HG03060 (cell line): ENCODE measurements around the gene KDELR3.

Source experiments
- ATAC-seq: cut with Tn5 transposase; IDR thresholded peaks from one replicate; pipeline ENCODE4 v1.9.1; 2021; ENCODE audit warnings: low read depth, moderate number of reproducible peaks; ENCODE audit not compliant: unreplicated experiment

KDELR3 gene

DNA sequence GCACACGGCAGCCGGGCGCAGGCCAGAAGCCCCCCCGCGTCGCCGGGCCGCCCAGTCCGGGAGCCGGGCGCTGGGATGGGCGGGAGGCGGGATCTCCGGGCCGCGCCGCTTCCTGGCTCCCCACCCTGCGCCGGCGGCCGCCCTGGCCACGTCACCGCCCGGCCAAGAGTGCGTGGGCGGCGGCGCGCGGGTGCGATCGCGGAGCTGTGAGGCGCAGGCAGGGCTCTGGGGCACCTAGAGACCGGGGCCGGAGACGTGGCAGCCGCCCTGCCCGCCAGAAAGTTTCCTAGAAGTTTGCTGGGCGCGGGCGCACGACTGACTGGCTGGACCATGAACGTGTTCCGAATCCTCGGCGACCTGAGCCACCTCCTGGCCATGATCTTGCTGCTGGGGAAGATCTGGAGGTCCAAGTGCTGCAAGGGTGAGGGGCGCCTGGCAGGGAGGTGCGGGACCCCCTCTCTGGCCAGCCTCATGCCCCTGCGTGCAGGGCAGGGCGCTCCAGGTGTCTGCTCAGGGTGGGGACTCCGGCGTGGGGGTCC lies at the start of gene KDELR3:
Gene KDELR3, plus strand, starts transcription at position 193 of the 539 bp plus-strand sequence. Its CDS starts 138 bp downstream, at position 331.
- no peak for ATAC-seq

DNA sequence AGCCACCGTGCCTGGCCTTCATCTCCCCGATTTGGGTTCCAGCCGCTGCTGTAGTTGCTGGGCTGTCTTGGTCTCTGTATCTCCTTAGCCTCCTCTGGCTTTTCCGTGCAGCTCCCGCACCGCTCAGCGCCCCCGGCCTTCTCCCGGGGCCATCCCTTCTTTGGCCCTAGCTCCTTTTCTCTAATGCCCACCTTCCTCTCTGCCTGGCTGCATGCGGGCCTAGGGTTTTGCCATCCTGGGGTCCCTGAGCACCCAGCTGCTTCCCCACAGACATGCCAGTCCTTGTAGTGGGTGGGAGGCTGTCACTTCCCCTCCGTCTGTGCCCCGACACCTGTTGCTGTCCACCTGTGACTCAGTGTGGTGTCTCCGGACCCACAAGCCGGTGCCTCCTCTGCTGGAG lies 49.3 kb upstream of the KDELR3 start:
- no peak for ATAC-seq

DNA sequence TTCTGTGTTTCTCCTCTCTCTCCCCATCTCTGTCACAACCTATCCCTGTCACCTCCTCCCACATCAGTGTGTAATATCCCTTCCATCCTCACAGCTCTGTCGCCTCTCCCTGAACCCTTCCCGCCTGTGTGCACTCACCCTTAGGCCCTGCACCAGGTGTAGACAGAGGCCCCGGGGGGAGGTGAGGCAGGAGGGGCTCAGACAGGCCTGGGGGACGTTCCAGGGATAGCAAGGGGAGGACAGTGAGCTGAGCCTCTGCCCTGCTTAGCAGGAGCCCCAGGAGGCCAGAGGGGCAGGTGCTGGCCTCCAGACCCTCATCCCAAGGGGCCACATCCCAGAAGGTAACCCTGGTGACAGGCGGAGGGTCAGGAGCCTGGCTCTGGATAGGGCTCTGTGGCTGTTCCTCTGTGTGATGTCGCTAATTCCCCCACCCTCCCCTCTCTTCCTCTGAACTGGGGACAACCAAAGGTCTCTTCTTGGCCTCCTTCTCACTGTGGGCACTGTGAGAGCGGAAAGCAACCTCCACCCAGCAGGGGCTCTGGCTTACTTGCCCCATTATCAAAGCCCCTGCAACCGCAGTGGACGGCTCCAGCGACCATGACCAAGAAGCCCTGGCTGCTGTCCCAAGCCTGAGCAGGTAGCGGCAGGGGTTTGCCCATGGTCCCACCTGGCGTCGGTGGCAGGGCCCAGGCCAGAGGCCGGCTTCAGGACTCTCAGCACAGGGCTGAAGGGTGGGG lies 48.6 kb upstream of the KDELR3 start:
- no peak for ATAC-seq

DNA sequence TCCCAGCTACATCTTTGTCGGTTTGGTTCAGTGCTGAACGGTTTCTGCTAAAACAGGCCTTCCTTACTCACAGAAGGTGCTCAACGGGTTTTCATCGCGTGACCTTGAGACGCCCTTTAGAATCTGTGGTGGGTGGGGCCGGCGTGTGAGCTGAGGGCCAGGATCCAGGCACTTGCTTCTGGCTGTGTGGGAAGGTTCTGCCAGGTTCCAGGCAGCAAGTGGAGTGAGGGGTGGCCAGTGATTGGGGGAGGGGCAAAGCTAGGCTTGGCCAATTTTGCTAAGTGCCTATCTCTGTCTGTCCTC lies 48.1 kb upstream of the KDELR3 start:
- ATAC-seq, result no peak

DNA sequence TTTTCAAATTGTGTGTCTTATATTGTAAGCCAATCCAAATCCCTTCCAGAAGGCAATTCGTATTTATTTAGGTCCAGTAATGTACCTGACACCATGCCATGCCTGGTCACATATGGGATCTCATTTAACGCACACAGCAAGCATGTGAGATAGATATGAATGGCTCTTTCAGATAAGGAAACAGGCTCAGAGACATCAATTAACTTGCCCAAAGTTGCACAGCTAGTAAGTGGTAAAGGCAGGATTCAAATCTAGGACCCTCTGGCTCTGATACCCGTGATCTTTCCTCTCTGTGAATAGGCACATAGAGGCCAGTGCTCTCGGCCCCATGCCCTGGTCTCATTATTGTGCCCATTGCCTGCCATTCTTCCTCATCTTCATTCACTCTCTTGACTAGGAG lies 47.2 kb upstream of the KDELR3 start:
- no peak for ATAC-seq

DNA sequence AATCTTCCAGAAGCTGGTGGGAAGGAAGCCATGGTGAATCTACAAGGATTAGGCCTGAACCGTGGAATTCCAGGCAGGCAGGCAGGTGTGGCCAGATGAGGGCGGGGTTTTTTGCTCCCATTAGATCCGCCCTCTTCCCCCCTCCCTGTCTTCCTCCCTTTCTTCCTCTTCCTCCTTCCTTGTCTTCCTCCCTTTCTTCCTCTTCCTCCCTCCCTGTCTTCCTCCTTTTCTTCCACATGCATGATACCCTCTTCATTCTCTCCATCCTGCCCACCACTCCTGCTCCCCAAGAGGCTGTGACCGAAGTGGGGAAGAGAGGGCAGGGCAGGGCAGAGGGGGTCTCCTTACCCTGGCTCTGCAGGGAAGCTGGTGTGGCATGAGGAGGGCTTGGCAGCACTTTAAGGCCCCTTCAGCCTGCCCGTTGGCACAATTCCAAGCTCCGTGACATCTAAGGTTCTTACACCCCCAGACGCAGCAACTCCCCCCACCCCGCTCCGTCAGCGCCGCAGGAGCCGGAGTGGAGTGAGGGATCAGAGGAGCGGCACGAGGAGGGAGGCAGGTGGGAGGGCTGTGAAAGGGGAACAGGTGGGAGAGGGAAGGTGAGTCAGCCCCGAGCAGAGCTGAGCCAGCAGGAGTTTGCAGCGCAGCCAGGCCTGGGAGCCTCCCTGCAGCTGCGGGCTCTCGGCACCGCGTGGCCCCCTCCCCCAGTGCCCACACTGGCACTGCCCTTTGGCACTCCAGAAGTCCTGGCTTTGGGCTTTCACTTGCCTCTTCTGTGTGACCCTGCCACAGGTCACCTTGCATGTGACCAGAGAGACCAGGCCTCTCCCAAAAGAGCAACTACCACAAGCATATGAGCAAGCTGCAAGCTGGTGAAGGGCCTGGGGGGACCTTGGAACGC lies 45.0 kb upstream of the KDELR3 start:
- no peak for ATAC-seq

DNA sequence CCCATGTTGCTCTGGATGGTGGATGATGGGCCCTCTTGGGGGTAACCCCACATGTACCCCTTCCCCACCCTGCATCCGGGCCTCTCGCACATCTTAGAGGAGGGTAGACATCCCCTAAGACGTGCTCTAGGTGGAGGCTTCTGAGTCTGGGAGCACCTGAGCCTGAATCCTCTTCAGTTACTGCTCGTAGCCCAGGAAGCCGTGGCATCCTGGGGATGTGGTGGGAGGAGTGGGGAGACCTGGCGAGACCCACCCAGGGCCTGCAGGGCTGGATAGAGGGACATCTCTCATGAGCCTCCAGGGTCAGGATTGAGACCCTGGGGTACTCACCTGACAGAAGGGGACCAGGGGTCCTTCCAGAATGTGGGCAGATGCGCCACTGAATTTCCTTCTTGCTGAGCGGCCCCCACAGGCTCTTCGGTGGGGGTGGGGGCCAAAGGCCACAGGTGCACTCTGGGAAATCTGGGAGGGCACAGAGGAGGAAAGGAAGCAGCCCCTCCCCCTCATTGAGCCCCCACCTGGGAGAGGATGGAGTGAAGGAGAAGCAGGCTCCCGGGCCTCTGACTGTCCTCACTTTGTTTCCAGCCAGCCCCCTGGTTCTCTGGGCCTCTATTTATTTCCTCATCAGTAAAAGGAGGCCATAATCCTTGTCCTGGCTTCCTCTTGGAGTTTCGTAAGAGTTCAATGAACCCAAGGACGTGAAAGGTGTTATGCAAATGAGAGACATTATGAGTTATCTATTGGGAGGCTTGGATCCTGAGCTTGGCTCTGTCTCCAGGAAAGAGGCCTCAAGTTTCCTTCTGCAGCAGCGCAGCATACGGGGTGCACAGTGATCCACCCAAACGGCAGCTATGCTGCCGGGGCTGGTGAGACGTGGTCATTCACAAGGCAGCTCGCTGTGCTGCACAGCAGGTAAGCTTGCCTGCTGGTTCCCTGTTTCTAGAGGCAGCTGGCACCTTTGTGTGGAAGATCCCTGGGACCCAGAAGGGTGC lies 44.1 kb upstream of the KDELR3 start:
- ATAC-seq, result no peak

DNA sequence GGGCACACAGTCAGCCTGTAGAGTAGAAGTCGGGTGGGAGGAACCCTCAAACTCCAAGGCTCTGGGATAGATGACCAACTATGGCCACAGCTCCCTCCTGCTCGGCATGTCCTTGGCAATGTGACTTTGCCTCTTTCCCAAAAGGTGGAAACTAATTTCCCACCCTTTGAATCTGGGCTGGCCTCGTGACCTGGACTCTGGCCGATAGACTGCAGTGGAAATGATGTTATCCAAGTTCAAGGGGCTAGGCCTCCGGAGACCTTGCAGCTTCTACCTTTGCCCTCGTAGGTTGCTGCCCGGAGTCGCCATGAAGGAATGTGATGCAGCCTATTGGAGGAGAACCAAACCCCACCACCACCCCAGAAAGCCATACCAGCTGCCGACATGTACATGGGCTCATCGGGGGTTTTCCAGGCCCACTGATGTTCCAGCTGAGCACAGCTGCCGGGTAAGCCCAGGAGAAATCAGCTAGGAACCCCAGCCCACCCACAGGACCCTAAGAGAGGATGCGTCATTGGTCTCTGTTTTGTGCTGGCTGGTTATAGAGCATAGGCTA lies 43.3 kb upstream of the KDELR3 start:
- no peak for ATAC-seq

DNA sequence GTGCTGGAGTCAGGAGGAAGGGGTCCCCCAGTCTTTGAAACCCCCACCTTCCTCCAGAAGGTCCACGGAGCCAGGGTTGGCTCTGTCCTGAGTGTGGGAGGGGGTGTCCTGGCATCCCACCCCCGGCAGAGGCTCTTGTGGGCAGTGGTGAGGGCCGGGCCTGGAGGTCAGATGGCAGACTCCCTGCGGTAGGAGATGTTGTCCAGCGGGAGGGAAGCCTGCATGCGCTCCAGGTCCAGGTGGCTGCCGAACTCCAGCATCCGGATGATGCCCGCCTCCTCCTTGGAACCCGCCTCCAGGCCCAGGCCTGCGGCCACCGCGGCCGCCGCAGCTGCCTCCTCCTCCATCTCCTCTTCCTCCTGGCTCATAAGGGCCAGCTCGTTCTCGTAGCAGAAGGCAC lies 41.3 kb upstream of the KDELR3 start:
- ATAC-seq, result no peak

DNA sequence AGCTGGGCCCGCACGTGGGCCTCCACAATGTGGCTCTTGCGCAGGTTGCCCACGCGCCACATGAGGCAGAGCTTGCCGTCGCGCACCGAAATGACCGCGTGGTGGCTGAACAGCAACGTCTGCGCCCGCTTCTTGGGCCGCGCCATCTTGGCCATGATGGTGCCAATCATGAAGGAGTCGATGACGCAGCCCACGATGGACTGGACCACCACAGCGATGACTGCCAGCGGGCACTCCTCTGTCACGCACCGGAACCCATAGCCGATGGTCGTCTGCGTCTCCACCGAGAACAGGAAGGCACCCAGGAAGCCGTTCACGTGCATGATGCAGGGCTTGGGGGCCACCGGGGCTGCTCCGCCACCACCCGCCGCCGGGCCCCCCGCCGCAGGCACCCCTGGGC lies 40.4 kb upstream of the KDELR3 start:
- ATAC-seq, result no peak

DNA sequence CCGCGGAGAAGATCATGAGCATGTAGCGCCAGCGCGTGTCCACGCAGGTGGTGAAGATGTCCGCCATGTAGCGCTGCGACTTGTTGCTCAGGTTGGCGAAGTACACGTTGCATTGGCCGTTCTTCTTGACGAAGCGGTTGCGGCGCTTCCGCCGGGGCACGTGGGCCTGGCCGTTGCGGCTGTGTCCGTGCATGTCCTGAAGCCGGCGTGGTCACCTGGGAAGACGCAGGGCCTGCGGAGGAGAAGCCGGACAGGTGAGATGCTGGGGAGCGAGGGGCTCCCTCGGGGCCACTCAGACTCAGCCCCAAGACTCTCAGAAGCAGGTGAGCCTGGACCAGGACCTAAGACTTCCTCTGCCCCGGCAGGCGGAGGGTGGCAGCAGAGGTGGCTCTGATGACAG lies 40.0 kb upstream of the KDELR3 start:
- ATAC-seq, result no peak

DNA sequence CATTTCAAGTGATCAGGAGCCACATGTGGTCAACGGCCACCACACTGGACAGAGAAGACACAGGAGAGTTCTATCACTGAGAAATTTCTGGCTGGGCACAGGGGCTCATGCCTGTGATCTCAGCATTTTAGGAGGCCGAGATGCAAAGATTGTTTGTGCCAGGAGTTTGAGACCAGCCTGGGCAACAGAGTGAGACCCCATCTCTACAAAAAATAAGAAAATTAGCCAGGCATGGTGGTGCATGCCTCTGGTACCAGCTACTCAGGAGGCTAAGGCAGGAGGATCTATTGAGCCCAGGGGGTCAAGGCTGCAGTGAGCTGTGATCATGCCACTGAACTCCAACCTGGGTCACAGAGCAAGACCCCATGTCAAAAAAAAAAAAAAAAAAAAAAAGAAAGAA lies 39.2 kb upstream of the KDELR3 start:
- ATAC-seq, result no peak

DNA sequence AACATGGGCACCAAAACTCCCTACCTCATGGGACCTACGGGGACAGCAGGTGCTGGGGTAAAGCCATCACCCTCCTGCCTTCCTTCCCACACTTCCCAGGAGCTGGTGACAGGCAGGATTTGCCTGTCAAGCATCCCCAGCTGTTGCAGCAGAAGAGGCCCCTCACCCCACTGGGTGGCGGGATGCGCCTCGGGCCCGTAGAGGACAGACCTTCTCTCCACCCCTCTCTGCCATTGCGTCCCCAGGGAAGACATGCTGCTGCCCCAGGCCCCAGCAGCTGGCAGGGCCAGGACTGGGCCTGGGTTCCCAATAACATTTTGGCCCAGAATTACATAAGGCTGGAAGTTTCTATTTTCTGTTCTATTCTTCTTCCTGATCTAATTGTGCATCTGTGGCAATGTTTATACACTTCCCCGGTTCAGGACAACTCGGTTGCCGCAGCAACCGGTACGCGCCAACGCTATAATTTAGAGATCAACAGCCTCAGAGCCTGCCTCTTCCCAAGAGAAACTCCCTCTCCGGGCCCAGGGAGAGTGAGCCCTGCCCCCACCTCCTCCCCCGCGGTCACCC lies 38.3 kb upstream of the KDELR3 start:
- ATAC-seq, result no peak

DNA sequence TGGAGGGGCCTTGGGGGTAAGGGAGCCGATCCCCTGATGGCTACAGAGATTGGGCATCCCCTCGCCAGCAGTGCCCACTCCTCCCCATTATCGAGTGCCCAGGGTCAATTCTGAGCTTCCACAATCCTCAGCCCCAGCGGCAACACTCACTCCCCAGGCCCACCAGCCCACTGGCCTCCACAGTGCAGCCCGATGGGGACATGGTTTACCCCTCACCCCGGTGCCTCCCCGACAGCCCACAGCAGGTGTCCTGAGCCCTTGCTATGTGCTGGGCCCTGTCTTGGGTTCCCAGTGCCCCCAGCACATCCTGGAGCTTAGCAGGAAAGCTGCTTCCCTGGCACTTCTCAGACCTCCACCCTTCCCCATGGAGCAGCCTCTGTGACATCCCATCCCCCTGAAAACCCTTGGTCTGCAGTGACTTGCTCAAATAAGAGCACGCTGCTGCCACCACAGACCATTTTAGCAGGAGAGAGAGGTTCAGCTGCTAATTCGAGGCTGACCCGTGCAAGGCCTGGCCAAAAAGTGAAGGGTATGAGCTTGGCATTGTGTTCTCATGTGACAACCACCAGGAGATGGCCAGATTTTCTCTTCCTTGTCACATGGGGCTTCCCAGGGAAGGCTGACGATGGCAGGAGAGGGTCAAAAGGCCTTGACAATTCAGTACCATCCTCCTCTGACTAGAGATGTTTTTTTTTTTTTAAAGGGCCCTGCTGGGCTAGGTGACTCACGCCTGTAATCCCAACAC lies 36.5 kb upstream of the KDELR3 start:
- ATAC-seq, result no peak

DNA sequence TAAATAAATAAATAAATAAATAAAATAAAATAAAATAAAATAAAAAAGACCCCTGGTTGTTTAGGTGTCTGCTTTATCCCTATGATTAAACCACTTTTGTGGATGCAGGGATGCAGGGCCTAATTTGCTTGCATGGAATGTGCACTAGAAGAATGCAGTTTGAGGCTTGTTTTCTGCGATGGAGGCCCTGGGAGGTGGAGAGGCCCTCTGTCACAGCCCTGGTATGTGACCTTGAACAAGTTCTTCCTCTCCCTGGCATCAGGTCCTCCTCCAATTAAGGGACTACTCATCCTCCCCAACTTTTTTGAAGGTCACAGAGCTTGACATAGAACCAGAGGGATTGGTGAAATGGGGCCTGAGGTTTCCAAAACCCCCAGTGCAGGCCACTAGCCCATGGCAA lies 35.6 kb upstream of the KDELR3 start:
- no peak for ATAC-seq

DNA sequence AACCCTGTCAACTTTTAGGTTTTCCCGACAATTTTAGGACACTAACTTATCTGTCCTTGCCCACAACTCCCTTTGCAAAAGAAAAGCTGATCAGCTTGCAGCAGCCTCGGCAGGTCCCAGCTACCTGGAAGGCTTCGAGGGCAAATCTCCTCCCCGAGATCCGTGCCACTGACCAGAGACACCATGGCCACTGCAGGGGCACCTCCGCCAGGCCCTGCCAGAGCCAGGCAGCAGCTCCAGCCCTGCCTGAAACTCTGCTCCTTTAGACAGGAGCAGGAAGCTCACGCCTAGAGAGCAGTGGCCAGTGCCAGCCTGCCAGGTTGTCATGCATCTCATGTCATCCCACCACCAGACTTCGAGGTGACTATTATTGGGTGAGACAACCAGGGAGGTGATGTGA lies 34.0 kb upstream of the KDELR3 start:
- ATAC-seq, result no peak

DNA sequence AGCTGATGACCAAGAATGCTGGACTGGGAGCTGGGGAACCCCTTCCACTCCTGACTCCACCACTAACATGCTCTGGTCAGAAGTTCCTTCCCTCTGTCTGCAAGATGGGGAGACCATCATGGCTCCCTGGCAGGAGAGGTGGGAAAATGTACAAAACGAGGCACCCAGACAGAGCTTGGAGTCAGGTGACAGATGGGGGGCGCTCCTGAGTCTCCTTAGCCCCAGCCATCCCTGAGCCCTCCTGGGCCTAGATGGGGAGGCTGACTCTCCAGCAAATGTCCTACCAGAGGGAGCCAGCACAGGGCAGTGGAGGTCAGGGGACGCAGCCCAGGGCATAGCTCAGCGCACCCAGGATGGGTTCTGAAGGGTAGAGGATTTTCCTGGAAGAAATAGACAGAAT lies 32.9 kb upstream of the KDELR3 start:
- no peak for ATAC-seq

DNA sequence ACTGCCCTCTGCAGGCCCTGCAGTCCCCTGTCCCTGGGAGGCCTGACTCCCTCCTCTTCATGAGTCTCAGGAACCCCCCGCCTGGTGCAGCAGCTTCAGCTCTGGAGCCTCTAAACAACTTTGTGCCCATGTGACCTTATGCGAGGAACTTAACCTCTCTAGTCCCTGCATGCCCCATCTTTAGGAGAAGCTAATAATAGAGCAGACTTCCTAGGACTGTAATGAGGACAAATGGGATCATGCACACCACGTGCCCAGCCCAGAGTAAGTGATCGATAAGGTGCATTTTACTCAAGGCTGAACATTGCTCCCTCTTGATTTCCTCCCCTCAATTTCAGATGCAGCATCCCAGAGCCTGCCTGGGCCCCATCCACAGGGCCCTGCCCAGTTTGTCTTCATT lies 31.9 kb upstream of the KDELR3 start:
- no peak for ATAC-seq

DNA sequence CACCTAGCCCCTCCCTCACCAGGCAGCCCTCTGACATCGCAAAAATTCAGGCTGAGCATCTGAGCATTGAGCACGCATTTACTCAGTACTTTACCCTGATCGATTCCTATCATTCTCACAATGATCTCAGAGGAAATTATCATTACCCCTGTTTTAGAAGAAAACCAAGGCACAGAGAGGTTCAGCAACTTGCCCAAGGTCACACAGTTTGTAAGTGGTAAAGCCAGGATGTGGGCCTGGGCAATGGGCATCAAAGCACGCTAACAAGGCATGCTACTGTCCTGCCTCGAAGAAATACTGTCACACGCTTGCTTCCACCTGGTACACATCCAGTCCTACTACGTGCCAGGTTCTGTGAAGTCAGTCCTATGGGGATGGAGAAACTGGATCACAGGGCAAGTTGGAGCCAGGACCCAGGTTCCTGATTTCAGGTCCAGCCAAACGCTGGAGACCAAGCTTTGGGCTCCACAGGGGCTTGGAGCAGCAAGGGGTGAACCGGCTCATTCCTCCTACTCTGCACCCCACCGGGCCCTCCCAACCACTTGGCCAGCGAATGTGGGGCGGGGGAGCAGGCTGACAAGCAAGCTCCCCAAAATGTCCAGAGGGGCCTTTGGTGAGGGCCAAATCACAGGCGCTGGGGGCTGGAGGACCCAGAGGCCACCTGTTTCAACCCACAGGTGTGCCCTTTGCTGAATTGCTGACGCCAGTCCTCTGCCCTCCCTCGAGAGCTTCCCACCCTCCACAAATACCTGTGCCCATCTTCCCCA lies 31.1 kb upstream of the KDELR3 start:
- no peak for ATAC-seq
